Stimulated activated naive CD4-positive, alpha-beta T cell (primary cell): ENCODE results near the gene MRC2.
A peak's percentile ranks its signal among the peaks of the same experiment; 100 is the strongest.

ENCODE experiments used
- DNase-seq, 6 experiments: peaks; one replicate each; lab custom pipeline; 2025; lab: John Stamatoyannopoulos, UW

MRC2 gene

GRCh38 chr17:62641153-62641552 is 13.7 kb downstream of the MRC2 start:
- DNase-seq, result no peak

GRCh38 chr17:62641951-62642350 is 14.5 kb downstream of the MRC2 start:
- no peak for DNase-seq

GRCh38 chr17:62643496-62643895 is 16.0 kb downstream of the MRC2 start:
- DNase-seq, result no peak

GRCh38 chr17:62644487-62645173 is 17.2 kb downstream of the MRC2 start:
- DNase-seq, result no peak

GRCh38 chr17:62648251-62648955 is 20.9 kb downstream of the MRC2 start:
- no peak for DNase-seq

- no peak for DNase-seq
Observed at GRCh38 chr17:62648956-62649294, 21.5 kb downstream of the MRC2 start.

- DNase-seq, result no peak
Observed at GRCh38 chr17:62649570-62649969, 22.1 kb downstream of the MRC2 start.

GRCh38 chr17:62650587-62650986 is 23.1 kb downstream of the MRC2 start:
- no peak for DNase-seq

- peak in 3 of 6 experiments; percentile 12 to 55 (median 13) for DNase-seq
Observed at GRCh38 chr17:62652251-62653001, 25.0 kb downstream of the MRC2 start.

- peak in 5 of 6 experiments; percentile 19 to 41 (median 28) for DNase-seq
Observed at GRCh38 chr17:62653002-62653825, 25.7 kb downstream of the MRC2 start.

GRCh38 chr17:62653826-62654761 is 26.6 kb downstream of the MRC2 start:
- no peak for DNase-seq

- DNase-seq, result no peak
Observed at GRCh38 chr17:62655656-62656055, 28.2 kb downstream of the MRC2 start.

- DNase-seq, result no peak
Observed at GRCh38 chr17:62656446-62656845, 29.0 kb downstream of the MRC2 start.

GRCh38 chr17:62657145-62657665 is 29.7 kb downstream of the MRC2 start:
- no peak for DNase-seq

GRCh38 chr17:62657690-62658089 is 30.2 kb downstream of the MRC2 start:
- DNase-seq, result no peak

- DNase-seq, result no peak
Observed at GRCh38 chr17:62658136-62658920, 30.9 kb downstream of the MRC2 start.

GRCh38 chr17:62660629-62661118 is 33.2 kb downstream of the MRC2 start:
- no peak for DNase-seq

- no peak for DNase-seq
Observed at GRCh38 chr17:62661337-62661736, 33.9 kb downstream of the MRC2 start.

- no peak for DNase-seq
Observed at GRCh38 chr17:62662855-62663254, 35.4 kb downstream of the MRC2 start.

GRCh38 chr17:62663304-62663703 is 35.8 kb downstream of the MRC2 start:
- DNase-seq, result no peak
